K562 (cell line): ENCODE data around the gene PNMA8B. TPM values are rescaled to one million over a fixed set of nuclear protein-coding genes. Genes with fewer than 3 reads are reported as not detected.

ENCODE experiments used
- ADNP ChIP-seq: fragments of 200-800 bp; sonication (Bioruptor generic); IDR thresholded peaks from 2 replicates; pipeline ENCODE4 v1.6.1; 2016; ENCODE audit warnings: missing genetic modification characterization, missing compliant biosample characterization
- ARID1B ChIP-seq: fragments of 450-650 bp; IDR thresholded peaks from 2 replicates; pipeline ENCODE4 v1.6.1; 2016; ENCODE audit warnings: antibody characterized with exemption, mild to moderate bottlenecking, inconsistent platforms
- EGR1 ChIP-seq: fragments of 450-650 bp; conservative IDR thresholded peaks from 2 replicates; pipeline ENCODE4 v1.6.1; 2017; ENCODE audit warnings: mild to moderate bottlenecking
- FOSL1 ChIP-seq: fragments of 200-800 bp; sonication (Bioruptor generic); conservative IDR thresholded peaks from 2 replicates; pipeline ENCODE4 v1.6.1; 2016; ENCODE audit warnings: missing genetic modification characterization, missing compliant biosample characterization
- KDM1A ChIP-seq, 2 experiments: fragments of 450-650 bp; IDR thresholded peaks; 2 replicates each; pipeline ENCODE4 v1.6.1; 2016; ENCODE audit warnings: mild to moderate bottlenecking in 2 of 2
- KLF16 ChIP-seq: IDR thresholded peaks from 2 replicates; pipeline ENCODE4 v1.6.1; 2016; ENCODE audit warnings: antibody characterized with exemption
- LCOR ChIP-seq: sonication (generic); formaldehyde crosslinking; IDR thresholded peaks from 2 replicates; pipeline ENCODE4 v1.8.0; 2022; ENCODE audit warnings: mild to moderate bottlenecking, missing genetic modification reagents
- MBD2 ChIP-seq: sonication (generic); IDR thresholded peaks from 2 replicates; pipeline ENCODE4 v1.6.1; 2016; ENCODE audit warnings: low read depth, borderline replicate concordance
- RBM15 ChIP-seq: fragments of 200-400 bp; formaldehyde crosslinking; IDR thresholded peaks from 2 replicates; pipeline ENCODE4 v1.6.1; 2018; ENCODE audit warnings: mild to moderate bottlenecking, low read length, moderate library complexity; ENCODE audit not compliant: insufficient read depth
- SMC3 ChIP-seq: conservative IDR thresholded peaks from 2 replicates; pipeline ENCODE4 v1.6.1; 2011; ENCODE audit warnings: low read depth, low read length, improper control_type of control experiment; ENCODE audit not compliant: insufficient read depth
- TAF9B ChIP-seq: fragments of 450-650 bp; IDR thresholded peaks from 2 replicates; pipeline ENCODE4 v1.6.1; 2018; ENCODE audit warnings: mild to moderate bottlenecking; ENCODE audit not compliant: partially characterized antibody
- TOE1 ChIP-seq, 2 experiments: fragments of 450-650 bp in 1 of 2; sonication (generic) in 1 of 2; formaldehyde crosslinking in 1 of 2; IDR thresholded peaks; 2 replicates each; pipeline versions ENCODE4 v1.7.1 to v1.8.0; 2016 to 2022; ENCODE audit warnings: borderline replicate concordance in 2 of 2, mild to moderate bottlenecking in 2 of 2, antibody characterized with exemption in 1 of 2, inconsistent platforms in 1 of 2, low read depth in 1 of 2, missing genetic modification reagents in 1 of 2, moderate library complexity in 1 of 2
- XRCC4 ChIP-seq: IDR thresholded peaks from one replicate; pipeline ENCODE4 v1.6.1; 2011; ENCODE audit not compliant: insufficient read depth, insufficient read length; ENCODE audit errors: extremely low read depth
- ZBTB5 ChIP-seq: fragments of 450-650 bp; IDR thresholded peaks from 2 replicates; pipeline ENCODE4 v1.6.1; 2017; ENCODE audit warnings: antibody characterized with exemption
- ZFP36 ChIP-seq: fragments of 150-350 bp; IDR thresholded peaks from 2 replicates; pipeline ENCODE4 v1.6.1; 2018; ENCODE audit warnings: low read length, low read depth; ENCODE audit not compliant: partially characterized antibody
- ZNF174 ChIP-seq: fragments of 250-450 bp; sonication (Bioruptor Pico); IDR thresholded peaks from 2 replicates; pipeline ENCODE4 v1.4.0; 2020; ENCODE audit warnings: mild to moderate bottlenecking
- ZZZ3 ChIP-seq: fragments of 450-650 bp; IDR thresholded peaks from 2 replicates; pipeline ENCODE4 v1.6.1; 2016; ENCODE audit warnings: antibody characterized with exemption, mild to moderate bottlenecking, moderate library complexity
- polyA plus RNA-seq, 8 experiments: library from polyadenylated mRNA; depleted of rRNA in 4 of 8; stranded (reverse) in 5 of 8; unstranded in 3 of 8; fragments of >200 nt; fragmentation: Nextera tagmentation in 2 of 8; fragmentation: Illumina TruSeq in 1 of 8; extraction: Ambion mirVana in 2 of 8; extraction: Trizol in 1 of 8; gene quantifications; 2 replicates each; pipeline versions ENCODE4 v1.2.1 to v1.2.3, GENCODE V29; 2011 to 2014; ENCODE audit warnings: inconsistent platforms in 1 of 8, missing spikeins in 1 of 8
- total RNA-seq, 7 experiments: library from RNA; depleted of rRNA in 6 of 7; stranded (reverse); fragments of >200 nt in 6 of 7; fragmentation: Illumina TruSeq in 2 of 7; extraction: Trizol in 2 of 7; gene quantifications; 2 replicates each; pipeline versions ENCODE4 v1.2.1 to v1.2.3, GENCODE V29; 2011 to 2021; ENCODE audit warnings: low replicate concordance in 1 of 7
- TF ChIP-seq, protein P1 (sequence below), 3 experiments: fragments of 200-800 bp in 1 of 3; fragments of 250-450 bp in 1 of 3; fragments of 450-650 bp in 1 of 3; sonication (Bioruptor Pico) in 1 of 3; sonication (Bioruptor generic) in 1 of 3; formaldehyde crosslinking in 1 of 3; IDR thresholded peaks; 2 replicates each; pipeline versions ENCODE4 v1.6.1 to v1.8.0; 2016 to 2022; ENCODE audit warnings: mild to moderate bottlenecking in 2 of 3, missing genetic modification characterization in 2 of 3, missing compliant biosample characterization in 1 of 3, moderate library complexity in 1 of 3

The PNMA8B gene
- total and polyA plus RNA-seq, 9 of the 15 experiments (the other 6 are each of a cell fraction or from before 2014, with no cell fraction given) = not detected

DNA sequence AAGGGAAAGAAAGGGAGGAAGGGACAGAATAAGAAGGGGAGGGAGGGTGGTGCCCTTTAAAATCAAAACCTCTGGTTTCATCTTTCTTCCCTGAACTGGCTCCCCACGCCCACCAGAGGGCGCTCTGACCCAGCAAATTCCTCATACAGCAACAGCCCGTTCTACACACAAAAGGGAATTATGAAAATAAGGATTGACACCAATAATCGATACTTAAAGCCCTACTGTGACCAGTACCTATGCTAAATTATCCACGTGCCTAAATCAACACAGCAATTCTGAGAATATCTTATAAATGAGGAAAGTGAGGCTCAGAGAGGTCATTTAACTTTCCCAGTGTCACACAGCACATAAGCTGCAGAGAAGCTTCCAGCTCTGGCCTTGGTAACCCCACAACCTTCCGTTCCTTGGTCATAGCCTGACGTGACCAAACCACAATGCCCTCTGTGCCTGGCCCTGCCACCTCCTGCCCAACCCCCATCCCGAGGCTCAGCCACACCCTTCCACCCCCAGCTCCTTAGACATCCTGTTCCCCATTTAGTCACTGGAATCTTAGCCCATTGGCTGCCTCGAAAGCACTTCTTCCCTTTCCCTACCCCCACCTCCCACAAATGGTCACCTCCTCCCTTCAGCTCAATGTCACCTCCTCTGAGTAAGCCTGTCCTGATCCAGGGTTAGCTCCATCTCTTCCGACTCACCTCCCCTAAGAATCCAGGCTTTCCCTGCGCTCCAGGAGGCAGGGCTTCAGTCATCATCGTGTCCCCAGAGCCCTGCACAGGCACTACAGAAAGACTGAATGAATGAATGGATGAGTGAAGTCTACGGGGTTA lies 34.2 kb upstream of the PNMA8B start (continued):
- TF ChIP-seq, protein P1, sequence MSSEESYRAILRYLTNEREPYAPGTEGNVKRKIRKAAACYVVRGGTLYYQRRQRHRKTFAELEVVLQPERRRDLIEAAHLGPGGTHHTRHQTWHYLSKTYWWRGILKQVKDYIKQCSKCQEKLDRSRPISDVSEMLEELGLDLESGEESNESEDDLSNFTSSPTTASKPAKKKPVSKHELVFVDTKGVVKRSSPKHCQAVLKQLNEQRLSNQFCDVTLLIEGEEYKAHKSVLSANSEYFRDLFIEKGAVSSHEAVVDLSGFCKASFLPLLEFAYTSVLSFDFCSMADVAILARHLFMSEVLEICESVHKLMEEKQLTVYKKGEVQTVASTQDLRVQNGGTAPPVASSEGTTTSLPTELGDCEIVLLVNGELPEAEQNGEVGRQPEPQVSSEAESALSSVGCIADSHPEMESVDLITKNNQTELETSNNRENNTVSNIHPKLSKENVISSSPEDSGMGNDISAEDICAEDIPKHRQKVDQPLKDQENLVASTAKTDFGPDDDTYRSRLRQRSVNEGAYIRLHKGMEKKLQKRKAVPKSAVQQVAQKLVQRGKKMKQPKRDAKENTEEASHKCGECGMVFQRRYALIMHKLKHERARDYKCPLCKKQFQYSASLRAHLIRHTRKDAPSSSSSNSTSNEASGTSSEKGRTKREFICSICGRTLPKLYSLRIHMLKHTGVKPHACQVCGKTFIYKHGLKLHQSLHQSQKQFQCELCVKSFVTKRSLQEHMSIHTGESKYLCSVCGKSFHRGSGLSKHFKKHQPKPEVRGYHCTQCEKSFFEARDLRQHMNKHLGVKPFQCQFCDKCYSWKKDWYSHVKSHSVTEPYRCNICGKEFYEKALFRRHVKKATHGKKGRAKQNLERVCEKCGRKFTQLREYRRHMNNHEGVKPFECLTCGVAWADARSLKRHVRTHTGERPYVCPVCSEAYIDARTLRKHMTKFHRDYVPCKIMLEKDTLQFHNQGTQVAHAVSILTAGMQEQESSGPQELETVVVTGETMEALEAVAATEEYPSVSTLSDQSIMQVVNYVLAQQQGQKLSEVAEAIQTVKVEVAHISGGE (CRISPR knock-in tag; IDR thresholded peaks at IDR 0.05) = no peak
- TF ChIP-seq ARID1B = 0 out of 2 replicates have a peak, but pooled peaks have one; percentile 28
- 0 out of 2 replicates have a peak, but pooled peaks have one; percentile 39 for TF ChIP-seq LCOR (CRISPR knock-in tag)
- TF ChIP-seq TOE1 (IDR thresholded peaks at IDR 0.05; ENCODE audit: borderline replicate concordance) = peak; percentile 52; the same call in 1 of the 2 replicates
- TF ChIP-seq TOE1 (CRISPR knock-in tag; IDR thresholded peaks at IDR 0.05; ENCODE audit: borderline replicate concordance, low read depth) = no peak
- TF ChIP-seq ZFP36 = peak; percentile 95
- TF ChIP-seq ZNF174 (CRISPR knock-in tag) = no peak
- no peak for TF ChIP-seq TAF9B
- peak; percentile 94 for TF ChIP-seq SMC3
- no peak for TF ChIP-seq ZZZ3
- peak; percentile 94 to 97 for TF ChIP-seq KDM1A (IDR thresholded peaks at IDR 0.05)
- TF ChIP-seq ZBTB5 = no peak
- 0 out of 2 replicates have a peak, but pooled peaks have one; percentile 35 for TF ChIP-seq EGR1
- 0 out of 2 replicates have a peak, but pooled peaks have one; percentile 12 for TF ChIP-seq KLF16
- no peak for TF ChIP-seq MBD2
- no peak for TF ChIP-seq FOSL1 (tag)
- no peak for TF ChIP-seq XRCC4
- TF ChIP-seq ADNP (tag) = peak; percentile 95
- no peak for TF ChIP-seq RBM15
